Measurements from ENCODE around the gene KRTAP10-12. TPM values are rescaled to one million over a fixed set of nuclear protein-coding genes. Genes with fewer than 3 reads are reported as not detected.
A peak's percentile ranks its signal among the peaks of the same experiment; 100 is the strongest.

The KRTAP10-12 gene
- total RNA-seq, 4 donors from 2014 or later, result not detected

GRCh38 chr21:44650973-44651675 is 45.8 kb upstream of the KRTAP10-12 start:
- H3K4me3 ChIP-seq (replicated peaks in 1 of 3), result no peak overlapping the region
- no peak overlapping the region for H3K27ac ChIP-seq
- H3K9me3 ChIP-seq, result no peaks in the 10 kb centered on the region
- no peak for DNase-seq
- intact Hi-C loops (cut with DNase I), result no loop called here
- H3K27me3 ChIP-seq, result no peaks in the 10 kb centered on the region
- 96 to 98% methylated on average over 7 to 12 of the region's 12 CpGs for WGBS, 2 donors
- no peaks in the 10 kb centered on the region for H3K36me3 ChIP-seq
- TF ChIP-seq POLR2A (IDR thresholded peaks at IDR 0.05), result no peak
- no peaks in the 10 kb centered on the region for H3K4me1 ChIP-seq

GRCh38 chr21:44653123-44653522 is 43.8 kb upstream of the KRTAP10-12 start:
- DNase-seq, result no peak
- no peak overlapping the region for H3K27ac ChIP-seq

GRCh38 chr21:44653656-44654575 is 43.1 kb upstream of the KRTAP10-12 start:
- WGBS, 2 donors, result 89 to 91% methylated on average over 13 to 15 of the region's 17 CpGs
- intact Hi-C loops (cut with DNase I), result no loop called here
- DNase-seq, result peak; percentile 7 to 8
- Histone ChIP-seq H3K27me3 (no peaks in the 10 kb centered on the region), H3K4me1 (no peaks in the 10 kb centered on the region), H3K36me3 (no peaks in the 10 kb centered on the region), H3K27ac (no peak overlapping the region), H3K9me3 (no peaks in the 10 kb centered on the region), H3K4me3 (replicated peaks in 1 of 3) (no peak overlapping the region)
- TF ChIP-seq CTCF (IDR thresholded peaks at IDR 0.05) (no peak), POLR2A (IDR thresholded peaks at IDR 0.05) (no peak)

More at GRCh38 chr21:44653123-44653522, 43.8 kb upstream of the KRTAP10-12 start:
- no peak for TF ChIP-seq POLR2A (IDR thresholded peaks at IDR 0.05)
- no peak for TF ChIP-seq CTCF (IDR thresholded peaks at IDR 0.05)
- no peaks in the 10 kb centered on the region for H3K4me1 ChIP-seq
- no peak overlapping the region for H3K4me3 ChIP-seq (replicated peaks in 1 of 3)
- no peaks in the 10 kb centered on the region for H3K36me3 ChIP-seq
- H3K9me3 ChIP-seq, result no peaks in the 10 kb centered on the region
- intact Hi-C loops (cut with DNase I), result no loop called here
- no peaks in the 10 kb centered on the region for H3K27me3 ChIP-seq
- 78 to 80% methylated on average over 14 of the region's 14 CpGs for WGBS, 2 donors

GRCh38 chr21:44654576-44655175 is 42.3 kb upstream of the KRTAP10-12 start, which contains the start of gene KRTAP12-4:
Gene KRTAP12-4 (minus strand): TSS chr21:44654659. CDS start chr21:44654614, 45 bp downstream.
- WGBS, 2 donors, result 63 to 82% methylated on average over 7 to 9 of the region's 9 CpGs
- DNase-seq, result no peak
- Histone ChIP-seq H3K4me1 (no peaks in the 10 kb centered on the region), H3K9me3 (no peaks in the 10 kb centered on the region), H3K4me3 (replicated peaks in 1 of 3) (no peak within 1 kb of the TSS), H3K27me3 (no peaks in the 10 kb centered on the region), H3K36me3 (no peaks in the 10 kb centered on the region), H3K27ac (no peak within 1 kb of the TSS)
- intact Hi-C loops (cut with DNase I), result no loop called here
- no peak for TF ChIP-seq POLR2A (IDR thresholded peaks at IDR 0.05)
- TF ChIP-seq CTCF (IDR thresholded peaks at IDR 0.05), result no peak

- no peak for DNase-seq
- TF ChIP-seq POLR2A (IDR thresholded peaks at IDR 0.05) (no peak), CTCF (IDR thresholded peaks at IDR 0.05) (no peak)
These were observed 40.1 kb upstream of the KRTAP10-12 start for GRCh38 chr21:44656868-44657267.

More at GRCh38 chr21:44656868-44657267, 40.1 kb upstream of the KRTAP10-12 start:
- Histone ChIP-seq H3K4me1 (no peaks in the 10 kb centered on the region), H3K27me3 (no peaks in the 10 kb centered on the region), H3K36me3 (no peaks in the 10 kb centered on the region), H3K27ac (no peak overlapping the region), H3K9me3 (no peaks in the 10 kb centered on the region), H3K4me3 (replicated peaks in 1 of 3) (no peak overlapping the region)
- 32 to 61% methylated on average over 1 of the region's 1 CpG for WGBS, 2 donors
- intact Hi-C loops (cut with DNase I), result no loop called here
